AG09309 (cell line): Measurements from ENCODE around the gene DPYSL4.
A peak's percentile ranks its signal among the peaks of the same experiment; 100 is the strongest.

Experiments used
- DNase-seq: peaks from one replicate; pipeline ENCODE4 v3.0.0-alpha.2; 2010; ENCODE audit warnings: low read depth
- H3K4me3 ChIP-seq: 2 replicates; pipeline ENCODE4 v1.5.1; 2011; ENCODE audit warnings: mild to moderate bottlenecking, low read depth, low read length, moderate library complexity; ENCODE audit not compliant: control insufficient read depth
- TF ChIP-seq, protein P1 (sequence below): IDR thresholded peaks from 2 replicates; pipeline ENCODE4 v1.5.1; 2011; ENCODE audit warnings: mild to moderate bottlenecking, low read depth, low read length, inconsistent platforms; ENCODE audit not compliant: insufficient read depth, control insufficient read depth; ENCODE audit errors: missing control alignments

The DPYSL4 gene

DNA sequence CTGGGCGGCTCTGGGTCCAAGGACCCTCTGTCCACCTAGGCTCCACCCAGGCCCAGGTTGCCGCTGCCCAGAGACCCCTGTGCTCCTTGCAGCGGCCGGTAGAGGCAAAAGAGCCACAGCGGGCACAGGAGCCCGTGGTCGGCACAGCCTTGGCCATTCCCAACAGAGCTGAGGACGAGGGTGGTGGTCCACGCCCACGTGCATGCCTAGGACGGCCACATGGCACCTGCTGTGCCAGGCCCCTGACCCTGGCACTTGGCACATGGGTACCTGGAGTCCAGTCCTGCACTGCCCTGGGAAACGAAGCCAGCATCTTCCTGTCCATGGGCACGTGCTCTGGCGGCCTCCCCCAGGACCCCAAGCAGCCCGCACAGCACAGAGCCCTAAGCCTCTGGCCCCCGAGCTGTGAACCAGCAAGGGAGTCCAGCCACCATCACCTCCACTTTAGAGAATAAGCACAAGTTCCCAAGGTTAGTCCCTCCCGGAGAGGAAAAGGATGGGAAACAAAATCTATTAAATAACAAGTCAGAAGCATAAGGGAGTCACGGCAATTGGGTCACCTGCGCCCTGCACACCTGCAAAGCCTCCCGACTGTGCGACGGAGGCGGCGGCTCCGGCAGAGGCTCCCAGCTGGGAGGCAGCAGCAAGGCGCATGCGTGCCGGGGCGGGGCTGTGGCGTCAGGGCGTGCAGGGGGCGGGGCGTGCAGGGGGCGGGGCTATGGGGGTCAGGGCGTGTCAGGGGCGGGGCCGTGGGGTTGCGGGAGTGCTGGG lies 61.9 kb downstream of the DPYSL4 start:
- TF ChIP-seq, protein P1, sequence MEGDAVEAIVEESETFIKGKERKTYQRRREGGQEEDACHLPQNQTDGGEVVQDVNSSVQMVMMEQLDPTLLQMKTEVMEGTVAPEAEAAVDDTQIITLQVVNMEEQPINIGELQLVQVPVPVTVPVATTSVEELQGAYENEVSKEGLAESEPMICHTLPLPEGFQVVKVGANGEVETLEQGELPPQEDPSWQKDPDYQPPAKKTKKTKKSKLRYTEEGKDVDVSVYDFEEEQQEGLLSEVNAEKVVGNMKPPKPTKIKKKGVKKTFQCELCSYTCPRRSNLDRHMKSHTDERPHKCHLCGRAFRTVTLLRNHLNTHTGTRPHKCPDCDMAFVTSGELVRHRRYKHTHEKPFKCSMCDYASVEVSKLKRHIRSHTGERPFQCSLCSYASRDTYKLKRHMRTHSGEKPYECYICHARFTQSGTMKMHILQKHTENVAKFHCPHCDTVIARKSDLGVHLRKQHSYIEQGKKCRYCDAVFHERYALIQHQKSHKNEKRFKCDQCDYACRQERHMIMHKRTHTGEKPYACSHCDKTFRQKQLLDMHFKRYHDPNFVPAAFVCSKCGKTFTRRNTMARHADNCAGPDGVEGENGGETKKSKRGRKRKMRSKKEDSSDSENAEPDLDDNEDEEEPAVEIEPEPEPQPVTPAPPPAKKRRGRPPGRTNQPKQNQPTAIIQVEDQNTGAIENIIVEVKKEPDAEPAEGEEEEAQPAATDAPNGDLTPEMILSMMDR, result no peak
- no peak for DNase-seq
- H3K4me3 ChIP-seq, result no peak overlapping the region

DNA sequence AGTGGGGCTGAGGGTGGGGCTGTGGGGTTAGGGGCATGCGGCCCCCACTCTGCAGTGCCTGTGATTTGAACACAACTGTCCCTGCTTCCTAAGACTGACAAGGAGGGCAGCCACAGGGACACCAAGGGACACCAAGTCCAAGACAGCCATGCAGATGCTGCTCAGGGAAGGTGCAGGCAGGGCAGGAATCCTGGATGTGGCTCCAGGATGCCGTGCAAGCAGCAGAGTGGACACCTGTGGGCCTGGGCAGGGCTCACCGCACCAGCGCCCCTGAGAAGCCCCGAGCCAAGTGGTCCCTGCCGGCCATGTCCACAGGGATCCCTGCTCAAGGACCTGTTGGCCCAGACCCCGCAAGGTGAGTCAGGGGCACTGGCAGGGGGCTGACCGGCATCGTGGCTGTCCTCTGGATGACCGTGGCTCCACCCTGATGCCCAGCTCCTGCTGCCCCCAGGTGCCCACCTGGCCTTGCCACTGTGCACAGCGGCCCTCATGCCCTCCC lies 62.5 kb downstream of the DPYSL4 start:
- H3K4me3 ChIP-seq, result no peak overlapping the region
- TF ChIP-seq, protein P1, result no peak
- no peak for DNase-seq

DNA sequence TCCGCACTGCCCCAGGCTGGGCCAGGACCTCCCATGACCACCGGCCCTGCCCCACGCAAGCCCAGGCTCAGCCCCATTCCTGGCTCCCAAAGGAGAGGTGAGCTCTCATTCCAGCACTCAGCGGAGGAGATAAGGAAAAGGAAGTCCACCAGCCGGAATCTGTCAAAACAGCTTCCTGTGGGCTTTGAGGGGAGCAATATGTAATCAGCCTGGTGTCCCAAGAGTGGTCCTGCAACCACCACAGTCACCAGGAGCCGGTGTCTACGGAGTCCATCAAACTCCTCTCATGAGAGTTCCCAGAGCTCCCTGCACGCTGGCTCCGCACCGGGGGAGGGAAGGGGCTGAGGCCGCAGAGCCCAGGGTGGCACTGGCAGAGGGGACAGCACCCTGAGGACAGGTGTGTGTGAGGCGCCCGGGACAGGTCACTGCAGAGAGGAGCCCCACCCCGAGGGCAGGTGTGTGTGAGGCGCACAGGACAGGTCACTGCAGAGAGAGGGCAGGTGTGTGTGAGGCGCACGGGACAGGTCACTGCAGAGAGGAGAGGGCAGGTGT lies 63.2 kb downstream of the DPYSL4 start:
- no peak overlapping the region for H3K4me3 ChIP-seq

DNA sequence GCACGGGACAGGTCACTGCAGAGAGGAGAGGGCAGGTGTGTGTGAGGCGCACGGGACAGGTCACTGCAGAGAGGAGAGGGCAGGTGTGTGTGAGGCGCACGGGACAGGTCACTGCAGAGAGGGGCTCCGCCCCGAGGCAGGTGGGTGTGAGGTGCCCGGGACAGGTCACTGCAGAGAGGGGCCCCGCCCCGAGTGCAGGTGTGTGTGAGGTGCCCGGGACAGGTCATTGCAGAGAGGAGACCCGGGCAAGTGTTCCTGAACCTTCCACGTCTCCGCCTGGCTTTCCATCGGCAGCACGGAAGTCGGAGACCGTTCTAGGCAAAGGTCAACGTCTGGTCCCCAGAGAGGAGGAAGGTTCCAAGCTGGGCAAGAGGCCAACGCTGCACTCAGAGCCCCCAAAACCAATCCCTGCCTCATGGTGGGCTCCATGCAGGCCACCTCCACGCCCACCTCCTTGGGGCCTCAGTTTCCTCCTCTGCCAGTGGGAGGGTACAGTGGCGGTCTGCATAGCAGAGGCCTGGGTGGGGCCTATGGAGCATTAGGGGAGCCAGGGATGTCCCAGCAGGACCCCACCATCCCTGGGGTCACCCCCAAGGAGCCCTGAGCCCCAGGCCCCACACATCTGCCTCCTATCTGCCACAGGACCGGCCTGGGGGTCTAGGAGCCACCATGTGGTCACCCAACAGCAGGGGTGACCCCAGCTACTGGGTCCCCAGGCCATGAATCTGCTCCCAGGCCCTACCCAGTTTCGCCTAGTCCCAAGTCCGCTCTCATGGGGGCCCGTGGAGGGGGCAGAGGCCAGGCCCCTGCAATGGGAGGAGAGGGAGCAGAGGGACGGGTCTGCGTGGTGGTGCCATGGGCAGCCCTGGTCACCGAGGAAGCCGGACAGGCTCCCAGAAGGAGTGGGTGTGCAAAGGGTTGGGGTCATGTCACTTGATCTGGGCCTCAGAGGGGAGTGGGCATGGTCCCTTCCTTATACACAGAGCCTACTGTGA lies 64.0 kb downstream of the DPYSL4 start:
- DNase-seq, result no peak
- TF ChIP-seq, protein P1, result no peak
- H3K4me3 ChIP-seq, result no peak overlapping the region

More for the DNA sequence above, 63.2 kb downstream of the DPYSL4 start:
- TF ChIP-seq, protein P1, result no peak
- DNase-seq, result no peak

DNA sequence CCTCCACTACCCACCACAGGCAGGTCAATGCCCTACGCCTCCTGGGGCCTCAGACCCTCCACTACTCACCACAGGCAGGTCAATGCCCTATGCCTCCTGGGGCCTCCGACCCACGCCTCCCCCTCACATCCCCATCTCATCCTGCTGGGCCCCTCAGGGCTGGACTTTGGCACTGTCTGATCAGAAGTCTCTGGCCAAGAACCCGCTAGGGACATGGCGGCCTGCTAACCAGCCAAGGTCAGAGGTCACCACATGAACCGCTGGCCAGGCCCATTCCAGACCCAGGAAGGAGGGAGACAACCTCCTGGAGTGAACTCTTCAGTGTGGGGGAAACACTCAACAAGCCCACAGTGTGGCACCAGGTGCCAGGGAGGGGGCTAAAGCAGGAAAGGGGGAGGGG lies 65.2 kb downstream of the DPYSL4 start:
- TF ChIP-seq, protein P1, result no peak
- H3K4me3 ChIP-seq, result no peak overlapping the region
- DNase-seq, result no peak

DNA sequence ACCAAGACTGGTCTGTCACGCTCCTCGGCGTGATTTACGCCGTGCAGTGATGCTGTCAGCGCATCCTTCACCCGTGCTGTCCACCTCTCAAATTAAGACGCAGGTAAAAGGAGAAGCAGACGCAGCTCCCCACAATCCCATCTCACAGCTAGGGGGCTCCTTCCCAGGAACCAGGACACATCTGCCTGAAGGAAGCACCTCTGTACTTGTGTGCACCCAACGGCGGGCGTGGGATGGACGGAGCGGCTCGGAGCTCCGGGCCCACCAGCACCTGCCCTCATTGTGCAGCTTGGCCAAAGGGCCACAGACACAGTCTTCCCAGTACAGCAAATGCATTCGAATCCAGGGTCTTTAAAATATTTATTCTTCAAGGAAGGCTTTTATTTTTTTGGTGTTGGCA lies 65.7 kb downstream of the DPYSL4 start:
- H3K4me3 ChIP-seq, result no peak overlapping the region
- no peak for DNase-seq
- TF ChIP-seq, protein P1, result peak; percentile 14
